Fibroblast of lung (primary cell): ENCODE results near the gene RAB40B.

Source experiments
- CTCF ChIP-seq, 2 donors: IDR thresholded peaks in 1 of 2; conservative IDR thresholded peaks in 1 of 2; 1 replicate in 1 of 2; 2 replicates in 1 of 2; pipeline ENCODE4 v1.5.1; 2011 to 2012; ENCODE audit warnings: low read length in 2 of 2, control low read depth in 1 of 2, inconsistent platforms in 1 of 2, low read depth in 1 of 2, mild to moderate bottlenecking in 1 of 2
- EZH2 ChIP-seq: IDR thresholded peaks from 2 replicates; pipeline ENCODE4 v1.5.1; 2012; ENCODE audit warnings: low read length, control low read depth, mild to moderate bottlenecking; ENCODE audit errors: missing control alignments

GRCh38 chr17:82726427-82726826, 27.9 kb upstream of the RAB40B start:
- TF ChIP-seq CTCF (conservative IDR thresholded peaks at IDR 0.05 in 1 of 2, IDR thresholded peaks at IDR 0.05 in 1 of 2; ENCODE audit: low read depth in 1 of 2, low read length in 2 of 2) (no peak), EZH2 (no peak)
